IPS-18c (cell line): ENCODE measurements around the gene NKD1.

ENCODE experiments used
- H3K4me3 ChIP-seq: 2 replicates; pipeline ENCODE4 v1.7.0; 2013; ENCODE audit warnings: low read depth, mild to moderate bottlenecking, low read length, moderate library complexity; ENCODE audit not compliant: insufficient read depth
- H3K9me3 ChIP-seq: one replicate; pipeline ENCODE4 v1.6.1; 2013; ENCODE audit warnings: mild to moderate bottlenecking, low read length, moderate library complexity; ENCODE audit not compliant: control insufficient read depth, insufficient read depth

The NKD1 gene

GRCh38 chr16:50599494-50599893 lies 51.3 kb downstream of the NKD1 start:
- H3K4me3 ChIP-seq = no peak overlapping the region
- H3K9me3 ChIP-seq = no peaks in the 10 kb centered on the region

GRCh38 chr16:50600582-50601283 lies 52.5 kb downstream of the NKD1 start:
- Histone ChIP-seq H3K9me3 (no peaks in the 10 kb centered on the region), H3K4me3 (no peak overlapping the region)

- Histone ChIP-seq H3K4me3 (no peak overlapping the region), H3K9me3 (no peaks in the 10 kb centered on the region)
Observed at GRCh38 chr16:50601341-50601740, 53.1 kb downstream of the NKD1 start.

GRCh38 chr16:50602126-50602525 lies 53.9 kb downstream of the NKD1 start:
- Histone ChIP-seq H3K9me3 (no peaks in the 10 kb centered on the region), H3K4me3 (no peak overlapping the region)

- no peak overlapping the region for H3K4me3 ChIP-seq
- no peaks in the 10 kb centered on the region for H3K9me3 ChIP-seq
Observed at GRCh38 chr16:50602531-50603205, 54.5 kb downstream of the NKD1 start.

GRCh38 chr16:50603206-50604064 lies 55.2 kb downstream of the NKD1 start:
- Histone ChIP-seq H3K9me3 (no peaks in the 10 kb centered on the region), H3K4me3 (no peak overlapping the region)

- H3K9me3 ChIP-seq = no peaks in the 10 kb centered on the region
Observed at GRCh38 chr16:50604065-50604418, 55.8 kb downstream of the NKD1 start.

GRCh38 chr16:50604610-50605009 lies 56.4 kb downstream of the NKD1 start:
- Histone ChIP-seq H3K4me3 (no peak overlapping the region), H3K9me3 (no peaks in the 10 kb centered on the region)

More at GRCh38 chr16:50604065-50604418, 55.8 kb downstream of the NKD1 start:
- no peak overlapping the region for H3K4me3 ChIP-seq

- Histone ChIP-seq H3K9me3 (no peaks in the 10 kb centered on the region), H3K4me3 (no peak overlapping the region)
Observed at GRCh38 chr16:50605733-50606430, 57.7 kb downstream of the NKD1 start.

- H3K9me3 ChIP-seq = no peaks in the 10 kb centered on the region
- no peak overlapping the region for H3K4me3 ChIP-seq
Observed at GRCh38 chr16:50606431-50607050, 58.3 kb downstream of the NKD1 start.

- Histone ChIP-seq H3K4me3 (no peak overlapping the region), H3K9me3 (no peaks in the 10 kb centered on the region)
Observed at GRCh38 chr16:50607051-50607431, 58.8 kb downstream of the NKD1 start.

- H3K9me3 ChIP-seq = peaks cover under 1% of the 10 kb centered on the region
- H3K4me3 ChIP-seq = no peak overlapping the region
Observed at GRCh38 chr16:50607447-50607846, 59.3 kb downstream of the NKD1 start.

GRCh38 chr16:50607970-50608557 lies 59.9 kb downstream of the NKD1 start:
- Histone ChIP-seq H3K9me3 (peaks cover 2% of the 10 kb centered on the region), H3K4me3 (no peak overlapping the region)

GRCh38 chr16:50609049-50609448 lies 60.9 kb downstream of the NKD1 start:
- peaks cover 2% of the 10 kb centered on the region for H3K9me3 ChIP-seq
- no peak overlapping the region for H3K4me3 ChIP-seq

GRCh38 chr16:50609471-50609870 lies 61.3 kb downstream of the NKD1 start:
- no peak overlapping the region for H3K4me3 ChIP-seq
- peaks cover 2% of the 10 kb centered on the region for H3K9me3 ChIP-seq

GRCh38 chr16:50610331-50611262 lies 62.4 kb downstream of the NKD1 start:
- H3K9me3 ChIP-seq = peaks cover 2% of the 10 kb centered on the region
- no peak overlapping the region for H3K4me3 ChIP-seq
